WTC11 (cell line): ENCODE results near the gene FGR. TPM values are rescaled to one million over a fixed set of nuclear protein-coding genes. Genes with fewer than 3 reads are reported as not detected.

Experiments
- ATAC-seq: fragments of 200-7000 bp; cut with Tn5 transposase; 2 replicates; pipeline ENCODE4 v1.10.0; 2021; ENCODE audit warnings: mild to moderate bottlenecking, moderate library complexity
- CTCF ChIA-PET: fragments of 300-600 bp; sonication (Branson Sonifier 250); formaldehyde crosslinking; loops from one replicate; lab custom pipeline; 2021; ENCODE audit warnings: antibody characterized with exemption; lab: Charles Lee
- POLR2A ChIA-PET: fragments of 350-600 bp; sonication (Branson Sonifier 250); formaldehyde crosslinking; loops from one replicate; lab custom pipeline; 2021; ENCODE audit warnings: antibody characterized with exemption; lab: Charles Lee
- DNase-seq: peaks from one replicate; pipeline ENCODE4 v3.0.0; 2021; ENCODE audit warnings: low spot score
- H3K27ac Mint-ChIP-seq: 2 replicates; pipeline ENCODE4 v1.8.0; 2021; ENCODE audit warnings: mixed read lengths
- H3K27me3 Mint-ChIP-seq: 2 replicates; pipeline ENCODE4 v1.8.0; 2021; ENCODE audit warnings: low read depth, mild to moderate bottlenecking, moderate library complexity, mixed read lengths
- H3K36me3 Mint-ChIP-seq: 2 replicates; pipeline ENCODE4 v1.8.0; 2021; ENCODE audit warnings: mixed read lengths
- H3K4me1 Mint-ChIP-seq: 2 replicates; pipeline ENCODE4 v1.8.0; 2022; ENCODE audit warnings: mixed read lengths
- H3K4me3 Mint-ChIP-seq: 2 replicates; pipeline ENCODE4 v1.8.0; 2021; ENCODE audit warnings: mild to moderate bottlenecking, moderate library complexity, mixed read lengths
- H3K9me3 Mint-ChIP-seq: 2 replicates; pipeline ENCODE4 v1.8.0; 2021; ENCODE audit warnings: mixed read lengths
- FOXJ3 ChIP-seq: sonication (generic); formaldehyde crosslinking; IDR thresholded peaks from 2 replicates; pipeline ENCODE4 v1.9.0; 2021; ENCODE audit warnings: missing genetic modification reagents, mild to moderate bottlenecking, borderline replicate concordance
- IRF1 ChIP-seq: sonication (generic); formaldehyde crosslinking; IDR thresholded peaks from 2 replicates; pipeline ENCODE4 v1.8.0; 2023; ENCODE audit warnings: missing genetic modification reagents
- MXD4 ChIP-seq: fragments of 250-450 bp; sonication (Bioruptor Pico); IDR thresholded peaks from 2 replicates; pipeline ENCODE4 v1.8.0; 2021; ENCODE audit warnings: mild to moderate bottlenecking, moderate library complexity, borderline replicate concordance
- PRDM15 ChIP-seq: sonication (generic); formaldehyde crosslinking; IDR thresholded peaks from 2 replicates; pipeline ENCODE4 v1.8.0; 2022; ENCODE audit warnings: missing genetic modification reagents
- PREB ChIP-seq: sonication (generic); formaldehyde crosslinking; IDR thresholded peaks from 2 replicates; pipeline ENCODE4 v1.8.1; 2022; ENCODE audit warnings: mild to moderate bottlenecking, missing genetic modification reagents, moderate library complexity, borderline replicate concordance
- RELA ChIP-seq: sonication (generic); formaldehyde crosslinking; IDR thresholded peaks from 2 replicates; pipeline ENCODE4 v1.8.1; 2022; ENCODE audit warnings: missing genetic modification reagents, mild to moderate bottlenecking, borderline replicate concordance
- RORB ChIP-seq: fragments of 250-450 bp; sonication (Bioruptor Pico); IDR thresholded peaks from 2 replicates; pipeline ENCODE4 v1.9.0; 2021; ENCODE audit warnings: mild to moderate bottlenecking
- ZNF121 ChIP-seq: sonication (generic); formaldehyde crosslinking; IDR thresholded peaks from 2 replicates; pipeline ENCODE4 v1.8.0; 2023; ENCODE audit warnings: missing genetic modification reagents
- ZNF263 ChIP-seq: sonication (generic); formaldehyde crosslinking; IDR thresholded peaks from 2 replicates; pipeline ENCODE4 v1.8.1; 2022; ENCODE audit warnings: low read depth, mild to moderate bottlenecking, moderate library complexity, missing genetic modification reagents
- ZNF416 ChIP-seq: fragments of 250-450 bp; sonication (Bioruptor Pico); IDR thresholded peaks from 2 replicates; pipeline ENCODE4 v1.9.0; 2021; ENCODE audit warnings: mild to moderate bottlenecking, inconsistent platforms
- total RNA-seq: library from RNA; stranded (reverse); gene quantifications from 3 replicates; pipeline ENCODE4 v1.2.3, GENCODE V29; 2021

The FGR gene
- total RNA-seq, 1 experiment from 2014 or later = 0.77 TPM

GRCh38 chr1:27563341-27563590 lies 71.7 kb downstream of the FGR start (continued):
- no peak for TF ChIP-seq PRDM15 (CRISPR knock-in tag)
- no peak for TF ChIP-seq IRF1
- no peak; the same call in 1 of the 2 replicates for TF ChIP-seq PREB
- no peak for TF ChIP-seq RELA (CRISPR knock-in tag)
- TF ChIP-seq RORB (CRISPR knock-in tag) = no peak
- no peak for TF ChIP-seq MXD4 (CRISPR knock-in tag)
- TF ChIP-seq ZNF416 = no peak
- TF ChIP-seq, all 79 proteins: peak for 0

- DNase-seq = no peak
- Mint-ChIP-seq H3K27me3 (no peaks in the 10 kb centered on the region), H3K36me3 (no peaks in the 10 kb centered on the region), H3K4me3 (no peak overlapping the region), H3K27ac (peak overlapping the region; percentile 72; the same call in 1 of the 2 replicates), H3K9me3 (no peaks in the 10 kb centered on the region), H3K4me1 (peaks cover 89% of the 10 kb centered on the region)
- CTCF ChIA-PET = interaction anchor here (0.5 to 11.6 kb wide), 10 partner anchors 8 to 208 kb away, joined by 3 to 489 read pairs (median 5); no protein-coding TSS in a partner anchor
- ATAC-seq = no peak
- POLR2A ChIA-PET = no interaction called here
- no peak for TF ChIP-seq ZNF263 (CRISPR knock-in tag)
- no peak for TF ChIP-seq PRDM15 (CRISPR knock-in tag)
- TF ChIP-seq FOXJ3 (CRISPR knock-in tag) = no peak
- TF ChIP-seq ZNF121 = no peak
Observed at GRCh38 chr1:27562534-27563340, 72.2 kb downstream of the FGR start.

Other genes with a start within 250 kb of the FGR start
- 7.8 to 12.4 TPM (median 7.8 TPM) in 3 replicates for gene GPR3, start 242.6 kb downstream of the FGR start, total RNA-seq
- 90.1 to 104 TPM (median 92.8 TPM) in 3 replicates for gene WASF2, start 145.0 kb downstream of the FGR start, total RNA-seq
- gene AHDC1, start 31.0 kb downstream of the FGR start, total RNA-seq = 31.6 to 49.0 TPM (median 32.6 TPM) in 3 replicates
- 4.5 to 9.4 TPM (median 6.4 TPM) in 3 replicates for gene IFI6, start 37.0 kb upstream of the FGR start, total RNA-seq
- gene FAM76A, start 90.8 kb upstream of the FGR start, total RNA-seq = 12.5 to 14.5 TPM (median 12.8 TPM) in 3 replicates
- gene STX12, start 138.0 kb upstream of the FGR start, total RNA-seq = 10.1 to 10.8 TPM (median 10.3 TPM) in 3 replicates
- 39.5 to 43.0 TPM (median 41.9 TPM) in 3 replicates for gene PPP1R8, start 195.6 kb upstream of the FGR start, total RNA-seq
- gene THEMIS2, start 237.4 kb upstream of the FGR start, total RNA-seq = 12.7 to 13.0 TPM (median 12.9 TPM) in 3 replicates